IPS DF 6.9 (cell line): ENCODE data around the gene KREMEN1.

Experiments used
- DNase-seq: peaks from one replicate; pipeline ENCODE4 v3.0.0-alpha.2; 2013; ENCODE audit warnings: low read depth, low spot score
- H3K27ac ChIP-seq: one replicate; pipeline ENCODE4 v1.5.1; 2013; ENCODE audit warnings: low read length, control low read depth
- H3K27me3 ChIP-seq: 2 replicates; pipeline ENCODE4 v1.6.1; 2013; ENCODE audit warnings: mild to moderate bottlenecking, low read length; ENCODE audit not compliant: control insufficient read depth, insufficient read depth
- H3K36me3 ChIP-seq: 2 replicates; pipeline ENCODE4 v1.6.1; 2013; ENCODE audit warnings: low read length; ENCODE audit not compliant: control insufficient read depth, insufficient read depth
- H3K4me1 ChIP-seq: 2 replicates; pipeline ENCODE4 v1.6.1; 2013; ENCODE audit warnings: low read length; ENCODE audit not compliant: control insufficient read depth, insufficient read depth
- H3K4me3 ChIP-seq: 2 replicates; pipeline ENCODE4 v1.5.1; 2013; ENCODE audit warnings: mild to moderate bottlenecking, low read length
- H3K9me3 ChIP-seq: 2 replicates; pipeline ENCODE4 v1.6.1; 2013; ENCODE audit warnings: low read length, inconsistent platforms; ENCODE audit not compliant: control insufficient read depth, insufficient read depth
- WGBS: extraction: QIAGEN DNeasy Blood & Tissue Kit; methylation state at CpG from one replicate; pipeline ENCODE4 v1.1.7; 2013; ENCODE audit warnings: mixed read lengths, missing lambda C conversion rate; ENCODE audit not compliant: insufficient read length, insufficient coverage; 5-methylcytosine and 5-hydroxymethylcytosine counted together

KREMEN1 gene

DNA sequence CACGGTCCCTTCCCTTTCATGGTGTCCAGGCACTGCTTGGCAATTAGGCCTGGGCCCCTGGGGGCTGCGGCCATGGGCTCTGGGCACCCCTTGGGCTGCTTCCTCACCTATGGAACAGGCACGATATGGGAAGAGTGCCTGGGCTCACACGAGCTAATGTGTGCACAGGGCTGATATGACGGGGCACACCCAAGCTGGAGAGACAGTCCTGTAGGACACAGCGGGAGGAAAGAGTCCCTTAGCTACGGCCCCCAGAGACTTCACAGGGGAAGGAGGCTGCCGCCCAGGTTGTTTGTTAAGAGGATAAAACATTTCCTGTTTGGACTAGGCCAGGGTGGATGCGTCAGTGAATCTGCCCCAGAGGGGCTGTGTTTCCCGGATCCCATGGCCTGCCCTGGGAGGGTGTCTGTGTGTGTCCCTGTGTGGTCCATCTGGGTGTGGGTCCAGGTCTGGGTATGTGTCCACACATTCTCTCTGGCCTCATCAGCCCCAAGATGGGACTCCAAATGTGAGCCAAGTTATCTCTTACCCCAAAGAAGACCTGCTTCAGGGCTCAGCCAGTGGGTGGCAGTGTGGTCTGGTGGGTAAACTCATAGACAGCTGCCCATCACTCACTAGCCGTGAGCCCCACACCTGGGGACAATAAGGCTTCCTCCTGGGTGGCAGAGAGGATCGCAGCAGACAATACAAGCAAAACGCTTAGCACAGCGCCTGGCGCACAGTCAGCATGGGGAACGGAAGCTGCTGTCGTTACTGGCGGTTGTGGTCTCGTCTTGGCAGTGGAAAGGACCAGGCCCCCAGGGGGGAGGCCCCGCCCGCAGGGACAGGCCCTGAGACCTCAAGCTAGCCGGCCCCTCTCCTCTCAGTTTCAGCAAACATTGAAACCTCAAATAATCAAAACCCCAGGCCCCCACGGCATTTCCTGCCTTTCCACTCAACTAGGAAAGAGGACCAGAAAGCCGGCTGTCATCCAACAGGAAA, 129.7 kb downstream of the KREMEN1 start:
- peak; percentile 50 for DNase-seq
- H3K36me3 ChIP-seq = no peaks in the 10 kb centered on the region
- peaks cover 4% of the 10 kb centered on the region for H3K4me1 ChIP-seq
- H3K27ac ChIP-seq = no peak overlapping the region
- no CpG with 5 or more reads among the region's 24 CpGs for WGBS
- no peaks in the 10 kb centered on the region for H3K9me3 ChIP-seq
- no peak overlapping the region for H3K4me3 ChIP-seq
- H3K27me3 ChIP-seq = no peaks in the 10 kb centered on the region

DNA sequence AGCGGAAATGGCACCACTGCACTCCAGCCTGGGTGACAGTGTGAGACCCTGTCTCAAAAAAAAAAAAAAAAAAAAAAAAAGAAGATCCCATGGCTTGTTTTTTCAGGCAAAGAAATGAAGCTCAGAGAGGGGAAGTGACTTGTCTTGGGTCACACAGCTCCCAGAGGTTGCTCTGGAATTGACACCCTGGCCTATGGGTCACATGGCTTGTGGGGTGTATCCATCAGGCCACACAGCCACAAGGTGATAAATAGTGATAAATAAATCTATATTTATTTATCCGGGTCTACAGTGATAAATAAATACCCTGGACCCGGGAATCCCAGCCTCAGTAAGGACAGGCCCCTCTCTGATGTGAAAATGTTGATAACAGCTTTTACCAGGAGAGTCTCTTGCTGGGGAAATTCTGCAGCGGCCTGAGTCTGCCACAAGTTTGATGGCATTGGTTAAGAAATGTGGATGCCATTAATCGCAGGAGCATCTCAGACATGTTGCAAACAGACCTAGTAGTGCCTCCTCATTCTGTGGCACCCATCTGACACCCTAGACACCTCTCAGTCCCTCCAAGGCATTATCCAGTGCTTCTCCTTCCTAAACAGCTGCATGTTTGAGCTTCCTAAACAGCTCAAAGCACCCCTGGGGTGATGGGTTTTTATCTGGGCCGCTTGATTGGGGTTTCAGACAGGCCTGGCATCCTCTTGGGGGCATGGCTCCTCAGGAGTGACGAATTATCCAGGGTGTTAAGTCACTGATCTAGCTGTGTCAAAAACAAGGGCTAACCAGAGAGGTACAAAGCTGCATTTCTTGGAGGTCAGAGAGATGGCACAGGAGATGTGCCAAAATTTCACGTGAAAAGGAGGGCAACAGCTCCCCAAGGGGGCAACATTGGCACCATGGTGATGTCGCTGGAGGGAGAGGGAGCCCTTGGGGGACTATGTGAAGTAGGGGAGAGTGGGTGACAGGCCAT, 130.9 kb downstream of the KREMEN1 start:
- Histone ChIP-seq H3K27me3 (no peaks in the 10 kb centered on the region), H3K9me3 (no peaks in the 10 kb centered on the region), H3K27ac (no peak overlapping the region), H3K36me3 (no peaks in the 10 kb centered on the region), H3K4me3 (no peak overlapping the region), H3K4me1 (peaks cover 4% of the 10 kb centered on the region)
- no CpG with 5 or more reads among the region's 9 CpGs for WGBS
- DNase-seq = no peak

DNA sequence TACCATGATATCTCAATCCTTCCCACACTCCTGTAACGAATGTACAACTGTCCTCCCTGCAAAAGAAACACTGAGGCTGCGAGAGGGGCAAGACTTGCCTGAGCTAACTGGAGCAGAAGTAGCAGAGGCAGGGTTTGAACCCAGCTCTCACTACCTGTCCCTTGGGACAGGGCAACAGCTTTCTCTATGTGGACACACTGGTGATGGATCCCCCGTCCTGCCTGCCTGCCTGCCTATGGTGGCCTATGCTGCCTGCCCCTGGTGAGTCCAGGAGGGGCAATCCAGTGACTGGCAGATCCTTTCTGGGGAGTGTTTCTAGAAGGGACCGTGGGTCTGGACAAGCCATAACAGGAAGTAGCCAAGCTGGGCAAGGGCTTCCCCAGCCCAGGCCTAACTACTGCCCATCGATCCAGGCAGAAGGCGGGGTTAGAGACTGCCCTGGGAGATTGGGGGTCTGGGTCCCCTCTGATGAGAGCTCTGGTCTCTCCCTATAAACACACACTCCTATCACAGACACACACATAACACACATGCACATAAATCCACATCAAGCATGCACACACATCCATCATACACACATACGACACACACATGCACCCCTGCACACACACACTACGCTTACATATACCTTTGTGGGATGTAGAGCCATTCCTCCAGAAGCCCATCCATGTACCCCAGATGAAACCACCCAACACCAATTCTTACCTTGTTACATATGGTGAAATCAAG, 131.8 kb downstream of the KREMEN1 start:
- peaks cover 6% of the 10 kb centered on the region for H3K4me1 ChIP-seq
- H3K27ac ChIP-seq = no peak overlapping the region
- 100% methylated on average over 1 of the region's 8 CpGs for WGBS
- H3K27me3 ChIP-seq = no peaks in the 10 kb centered on the region
- no peaks in the 10 kb centered on the region for H3K36me3 ChIP-seq
- no peak overlapping the region for H3K4me3 ChIP-seq
- H3K9me3 ChIP-seq = no peaks in the 10 kb centered on the region
- no peak for DNase-seq

DNA sequence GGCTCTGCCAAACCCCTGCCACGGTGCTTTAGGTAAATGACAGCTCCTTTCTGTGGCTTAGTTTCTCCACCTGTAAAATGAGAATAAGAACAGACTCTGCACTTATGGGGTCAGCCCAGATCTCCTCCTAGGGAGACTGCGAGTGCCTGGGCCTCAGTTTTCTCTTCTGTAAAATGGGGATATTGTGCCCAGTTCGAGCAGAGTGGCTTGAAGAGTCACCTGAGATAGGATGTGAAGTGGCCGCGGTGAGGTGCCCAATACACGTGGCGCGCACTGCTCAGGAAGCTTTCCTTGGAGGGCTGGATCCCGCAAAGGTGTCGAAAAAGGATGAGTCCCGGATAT, 132.4 kb downstream of the KREMEN1 start:
- WGBS = no CpG with 5 or more reads among the region's 11 CpGs
- Histone ChIP-seq H3K27me3 (no peaks in the 10 kb centered on the region), H3K27ac (no peak overlapping the region), H3K4me3 (peak overlapping the region; percentile 55), H3K9me3 (no peaks in the 10 kb centered on the region), H3K36me3 (no peaks in the 10 kb centered on the region), H3K4me1 (peaks cover 6% of the 10 kb centered on the region)
- DNase-seq = no peak

DNA sequence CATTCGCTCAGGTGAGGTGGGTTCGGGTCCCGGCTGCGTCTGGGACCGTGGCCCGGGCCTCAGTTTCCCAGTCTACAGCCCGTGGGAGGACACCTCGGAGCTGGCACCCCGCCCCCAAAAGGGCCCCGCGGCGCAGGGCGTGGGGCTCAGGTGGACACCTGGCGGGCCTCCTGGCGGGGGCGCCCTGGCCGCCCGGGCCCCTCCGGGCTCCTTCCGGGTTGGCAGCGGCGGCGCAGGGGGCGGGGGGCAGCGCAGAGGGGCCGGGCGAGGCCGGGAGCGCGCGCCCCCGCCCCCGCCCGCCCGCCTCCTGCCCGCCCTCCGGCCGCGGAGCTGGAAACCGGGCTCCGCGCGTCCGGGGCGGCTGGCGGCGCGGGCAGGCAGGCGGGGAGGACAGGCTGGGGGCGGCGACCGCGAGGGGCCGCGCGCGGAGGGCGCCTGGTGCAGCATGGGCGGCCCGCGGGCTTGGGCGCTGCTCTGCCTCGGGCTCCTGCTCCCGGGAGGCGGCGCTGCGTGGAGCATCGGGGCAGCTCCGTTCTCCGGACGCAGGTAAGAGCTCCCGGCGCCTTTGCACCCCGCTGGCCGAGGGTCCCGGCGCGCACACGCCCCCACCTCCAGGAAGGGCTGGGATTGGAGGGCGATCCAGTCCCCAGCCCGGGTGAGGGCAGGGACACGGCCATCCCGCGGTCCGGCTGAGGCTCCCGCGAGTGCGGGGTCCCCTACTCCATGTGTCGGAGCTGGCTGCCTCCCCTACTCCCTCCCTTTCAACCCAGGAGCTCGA, 132.9 kb downstream of the KREMEN1 start, which contains the start of gene EMID1:
EMID1 (plus strand) TSS at position 303 of the 778 bp plus-strand sequence; CDS start at position 446, 143 bp downstream.
- Histone ChIP-seq H3K4me1 (peaks cover 6% of the 10 kb centered on the region), H3K4me3 (peak within 1 kb of the TSS; percentile 80), H3K9me3 (no peaks in the 10 kb centered on the region), H3K27me3 (no peaks in the 10 kb centered on the region), H3K27ac (no peak within 1 kb of the TSS), H3K36me3 (no peaks in the 10 kb centered on the region)
- no peak for DNase-seq
- WGBS = no CpG with 5 or more reads among the region's 90 CpGs

DNA sequence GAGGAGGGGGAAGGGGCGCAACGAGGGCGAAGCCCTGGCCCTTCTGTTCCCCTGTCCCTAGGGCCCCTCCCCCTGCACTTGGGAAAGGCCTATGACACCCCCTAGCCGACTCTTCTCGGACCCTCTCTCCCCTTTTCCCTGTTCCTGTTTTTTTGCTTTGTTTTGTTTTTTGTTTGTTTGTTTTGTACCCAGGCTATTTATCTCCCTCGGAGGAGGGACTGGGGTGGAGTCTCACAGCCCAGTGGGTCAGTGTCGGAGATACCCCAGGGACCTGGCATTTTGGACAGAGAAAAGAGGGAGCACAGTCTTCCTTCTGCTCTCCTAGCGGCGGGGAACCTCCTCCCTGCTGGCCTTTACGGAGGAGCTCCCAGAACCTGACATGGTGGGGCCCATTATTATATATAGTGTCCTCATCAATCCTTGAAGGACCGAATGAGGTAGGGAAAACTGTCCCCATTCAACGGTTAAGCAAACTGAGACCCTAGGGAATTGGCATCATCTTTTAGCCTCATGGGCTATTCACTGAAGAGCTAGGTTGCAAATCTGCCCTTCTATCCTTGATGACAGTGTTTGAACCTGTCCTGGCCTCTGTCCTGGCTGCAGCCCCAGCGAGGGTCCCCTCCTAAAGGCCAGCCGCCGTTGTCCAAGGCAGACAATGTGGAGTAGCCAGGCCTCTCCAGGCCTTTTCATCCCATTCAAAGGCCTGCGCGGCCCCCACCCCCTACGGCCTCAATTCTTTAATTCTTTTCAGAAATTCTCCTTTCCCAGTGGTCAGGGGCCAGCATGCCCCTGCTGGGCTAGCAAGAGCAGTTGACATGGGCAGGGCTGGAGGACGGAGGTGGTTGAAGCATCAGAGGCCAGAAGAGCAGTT, 133.8 kb downstream of the KREMEN1 start:
- Histone ChIP-seq H3K36me3 (no peaks in the 10 kb centered on the region), H3K27me3 (no peaks in the 10 kb centered on the region), H3K4me3 (peak overlapping the region; percentile 80; the same call in 1 of the 2 replicates), H3K4me1 (peaks cover 6% of the 10 kb centered on the region), H3K9me3 (no peaks in the 10 kb centered on the region), H3K27ac (no peak overlapping the region)
- WGBS = no CpG with 5 or more reads among the region's 19 CpGs
- DNase-seq = no peak

DNA sequence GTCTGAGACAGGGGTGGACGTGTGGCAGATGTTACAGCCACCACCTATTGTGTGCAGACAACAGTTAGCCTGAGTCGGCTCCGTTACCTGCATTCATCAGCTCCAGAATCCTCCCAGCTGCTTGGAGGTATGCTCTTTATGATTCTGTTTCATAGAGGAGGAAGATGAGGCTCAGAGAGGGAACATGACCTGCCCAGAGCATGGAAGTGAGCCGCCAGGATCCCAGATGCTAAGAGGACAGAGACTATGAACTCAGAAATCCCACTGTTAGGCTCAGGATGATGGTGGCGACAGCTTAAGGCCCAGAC, 134.4 kb downstream of the KREMEN1 start:
- Histone ChIP-seq H3K27ac (no peak overlapping the region), H3K27me3 (no peaks in the 10 kb centered on the region), H3K4me1 (peaks cover 6% of the 10 kb centered on the region), H3K9me3 (no peaks in the 10 kb centered on the region), H3K36me3 (no peaks in the 10 kb centered on the region), H3K4me3 (no peak overlapping the region)
- no CpG with 5 or more reads among the region's 5 CpGs for WGBS
- DNase-seq = no peak

DNA sequence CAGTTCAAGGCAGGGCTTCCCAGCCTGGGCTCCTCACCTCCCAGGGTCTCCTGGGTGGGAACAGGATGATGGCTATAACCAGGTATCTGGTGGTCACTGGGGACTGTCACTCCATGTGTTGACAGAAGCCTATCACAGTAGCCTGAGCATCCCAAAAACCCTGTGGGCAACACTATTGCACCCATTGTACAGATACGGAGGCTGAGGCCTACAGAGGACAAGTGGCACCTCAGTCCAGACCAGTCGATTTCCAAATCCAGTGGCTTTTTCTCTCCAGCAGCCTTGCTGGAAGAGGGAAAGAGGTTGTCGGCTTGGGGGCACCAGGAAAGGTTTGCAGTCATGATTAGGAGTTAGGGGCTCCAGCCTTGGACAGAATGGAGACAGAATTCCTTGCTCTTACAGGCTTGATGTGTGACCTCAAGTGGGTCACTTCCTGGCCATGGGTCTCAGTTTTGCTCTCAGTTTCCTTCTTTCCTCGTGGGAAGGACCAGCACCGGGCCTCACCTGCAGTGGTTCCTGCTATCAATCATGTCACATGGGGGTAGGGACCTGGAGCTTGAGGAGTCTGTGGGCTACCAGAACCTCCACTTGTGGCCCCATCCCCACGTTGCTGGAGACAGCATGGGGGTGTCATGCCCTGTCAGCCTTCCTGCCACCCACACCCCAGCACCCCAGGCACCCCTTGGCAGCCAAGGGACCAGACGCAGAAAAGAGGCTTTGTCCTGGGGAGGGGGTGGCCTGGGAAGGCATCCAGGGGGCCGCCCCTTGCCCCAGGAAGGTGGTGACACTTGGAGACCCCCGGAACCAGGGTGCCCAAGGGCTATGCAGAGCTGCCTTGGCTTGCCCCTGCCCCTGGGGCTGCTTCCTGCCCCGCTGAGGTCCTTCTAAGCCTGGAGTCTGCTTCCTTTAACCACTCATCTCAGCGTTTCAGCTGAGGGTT, 135.0 kb downstream of the KREMEN1 start:
- Histone ChIP-seq H3K4me3 (no peak overlapping the region), H3K9me3 (no peaks in the 10 kb centered on the region), H3K4me1 (peaks cover 4% of the 10 kb centered on the region), H3K36me3 (no peaks in the 10 kb centered on the region), H3K27me3 (no peaks in the 10 kb centered on the region), H3K27ac (no peak overlapping the region)
- DNase-seq = no peak
- WGBS = no CpG with 5 or more reads among the region's 11 CpGs
